ENCODE data around the gene KLF9.

Gene KLF9

DNA sequence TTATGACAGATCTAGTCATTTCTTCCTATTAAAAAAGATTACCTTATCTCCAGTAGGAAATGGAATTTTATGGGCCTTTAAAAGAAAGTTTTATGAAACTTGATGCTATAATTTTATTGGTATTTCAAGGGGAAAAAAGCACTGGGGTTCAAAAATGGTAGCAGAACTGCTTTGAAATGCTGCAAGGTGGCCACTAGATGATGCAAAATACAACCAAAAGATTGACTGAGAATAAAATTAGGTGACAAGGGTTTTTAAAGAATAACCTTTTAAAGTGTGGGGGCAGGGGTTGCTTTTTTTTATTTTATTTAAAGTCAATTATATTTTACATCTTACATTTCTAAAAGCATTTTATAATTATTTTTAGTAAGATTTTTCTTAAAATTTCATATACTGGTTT lies 61.7 kb downstream of the KLF9 start:
- DNase-seq (ENCODE audit: low read depth): peak; percentile 25
- H3K4me3 ChIP-seq (ENCODE audit: control insufficient read depth, low read depth, low read length): no peak overlapping the region

DNA sequence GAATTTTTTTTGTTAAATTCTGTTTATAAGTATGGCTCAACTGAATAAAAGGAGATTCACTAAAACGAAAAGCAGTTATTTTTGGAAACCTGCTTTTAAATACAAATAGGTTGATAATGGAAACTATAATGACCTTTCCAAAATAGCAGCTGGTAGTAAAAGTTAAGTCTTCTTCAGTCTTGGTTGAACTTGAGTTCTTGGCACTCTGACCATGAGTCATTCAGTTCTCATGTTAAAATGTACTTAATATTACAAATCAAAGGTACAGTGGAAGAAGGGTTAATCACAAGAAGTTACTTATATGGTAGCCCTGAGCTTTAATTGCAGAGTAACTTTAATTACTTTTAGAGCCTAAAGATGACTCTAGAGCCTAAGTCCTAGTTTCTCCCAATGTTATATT lies 62.1 kb downstream of the KLF9 start:
- H3K4me3 ChIP-seq (ENCODE audit: control insufficient read depth, low read depth, low read length): no peak overlapping the region
- peak; percentile 88 for DNase-seq (ENCODE audit: low read depth)
- TF ChIP-seq, protein P1, sequence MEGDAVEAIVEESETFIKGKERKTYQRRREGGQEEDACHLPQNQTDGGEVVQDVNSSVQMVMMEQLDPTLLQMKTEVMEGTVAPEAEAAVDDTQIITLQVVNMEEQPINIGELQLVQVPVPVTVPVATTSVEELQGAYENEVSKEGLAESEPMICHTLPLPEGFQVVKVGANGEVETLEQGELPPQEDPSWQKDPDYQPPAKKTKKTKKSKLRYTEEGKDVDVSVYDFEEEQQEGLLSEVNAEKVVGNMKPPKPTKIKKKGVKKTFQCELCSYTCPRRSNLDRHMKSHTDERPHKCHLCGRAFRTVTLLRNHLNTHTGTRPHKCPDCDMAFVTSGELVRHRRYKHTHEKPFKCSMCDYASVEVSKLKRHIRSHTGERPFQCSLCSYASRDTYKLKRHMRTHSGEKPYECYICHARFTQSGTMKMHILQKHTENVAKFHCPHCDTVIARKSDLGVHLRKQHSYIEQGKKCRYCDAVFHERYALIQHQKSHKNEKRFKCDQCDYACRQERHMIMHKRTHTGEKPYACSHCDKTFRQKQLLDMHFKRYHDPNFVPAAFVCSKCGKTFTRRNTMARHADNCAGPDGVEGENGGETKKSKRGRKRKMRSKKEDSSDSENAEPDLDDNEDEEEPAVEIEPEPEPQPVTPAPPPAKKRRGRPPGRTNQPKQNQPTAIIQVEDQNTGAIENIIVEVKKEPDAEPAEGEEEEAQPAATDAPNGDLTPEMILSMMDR (conservative IDR thresholded peaks at IDR 0.05; ENCODE audit: control insufficient read depth, insufficient read depth, low read depth, low read length): no peak

More for the DNA sequence above, 61.7 kb downstream of the KLF9 start:
- TF ChIP-seq, protein P1 (conservative IDR thresholded peaks at IDR 0.05; ENCODE audit: control insufficient read depth, insufficient read depth, low read depth, low read length): peak; percentile 48

DNA sequence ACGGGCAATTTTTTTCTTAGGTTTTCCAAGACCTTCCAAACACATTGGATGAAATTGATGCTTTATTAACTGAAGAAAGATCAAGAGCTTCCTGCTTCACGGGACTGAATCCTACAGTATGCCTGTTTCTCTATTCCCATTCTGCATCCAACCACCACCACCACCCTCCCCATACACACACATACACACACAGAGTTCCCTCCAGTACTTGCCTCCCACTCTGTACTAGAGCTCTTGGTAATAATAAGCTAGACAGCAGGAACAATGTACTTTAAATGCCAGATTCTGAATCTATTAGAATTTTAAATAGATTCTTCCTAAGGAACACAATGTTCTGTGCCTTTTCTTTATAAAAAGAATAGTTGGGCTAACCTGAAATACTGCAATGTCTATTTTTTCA lies 67.4 kb downstream of the KLF9 start:
- H3K4me3 ChIP-seq (ENCODE audit: control insufficient read depth, low read depth, low read length): no peak overlapping the region

DNA sequence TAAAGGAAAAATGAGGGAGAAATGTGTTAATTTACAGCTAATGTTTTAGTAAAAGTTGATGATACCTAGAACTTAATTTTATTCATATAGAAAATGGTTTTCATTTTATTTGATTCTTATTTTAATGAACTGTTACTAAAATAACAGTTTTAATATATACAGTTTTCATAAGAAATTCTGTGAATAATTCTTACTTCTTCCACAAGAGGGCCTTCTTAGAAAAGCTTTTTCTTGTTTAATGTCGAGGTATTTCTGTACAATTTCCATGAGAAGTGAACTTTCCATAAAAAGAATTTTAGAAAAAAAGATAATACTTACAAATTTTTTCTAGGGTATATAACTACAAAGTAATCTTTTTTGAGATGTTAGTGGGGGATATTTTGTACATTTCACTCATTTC lies 73.9 kb downstream of the KLF9 start:
- TF ChIP-seq, protein P1 (conservative IDR thresholded peaks at IDR 0.05; ENCODE audit: control insufficient read depth, insufficient read depth, low read depth, low read length): peak; percentile 43
- no peak overlapping the region for H3K4me3 ChIP-seq (ENCODE audit: control insufficient read depth, low read depth, low read length)
- DNase-seq (ENCODE audit: low read depth): peak; percentile 63

More for the DNA sequence above, 67.4 kb downstream of the KLF9 start:
- TF ChIP-seq, protein P1 (conservative IDR thresholded peaks at IDR 0.05; ENCODE audit: control insufficient read depth, insufficient read depth, low read depth, low read length): no peak
- DNase-seq (ENCODE audit: low read depth): no peak
